Ovary (tissue), 3 donors: ENCODE data around the gene DUSP6.

Experiments used
- CTCF ChIP-seq, 3 donors: fragments of 450-650 bp in 2 of 3; fragments of 200-600 bp in 1 of 3; IDR thresholded peaks; one replicate each; pipeline versions ENCODE4 v1.5.1 to v1.8.0; 2016 to 2022; ENCODE audit warnings: antibody characterized with exemption in 3 of 3, mild to moderate bottlenecking in 1 of 3
- POLR2A ChIP-seq: fragments of 450-650 bp; IDR thresholded peaks from one replicate; pipeline ENCODE4 v1.6.1; 2017; ENCODE audit warnings: antibody characterized with exemption, mild to moderate bottlenecking, moderate library complexity
- donor health status: DM: no; HTN: no; CAD: no.

GRCh38 chr12:89353188-89353822 lies 1.0 kb upstream of the DUSP6 start:
- TF ChIP-seq CTCF (IDR thresholded peaks at IDR 0.05): no peak
- TF ChIP-seq POLR2A: no peak
